HepG2 (cell line): ENCODE results near the gene GNG5. TPM values are rescaled to one million over a fixed set of nuclear protein-coding genes. Genes with fewer than 3 reads are reported as not detected.

Source experiments
- ARNT ChIP-seq: fragments of 450-650 bp; IDR thresholded peaks from 2 replicates; pipeline ENCODE4 v1.6.1; 2017
- BRD4 ChIP-seq: sonication (generic); formaldehyde crosslinking; IDR thresholded peaks from 2 replicates; pipeline ENCODE4 v1.4.0; 2020; ENCODE audit warnings: missing genetic modification reagents
- CREB1 ChIP-seq, 2 experiments: fragments of 450-650 bp in 1 of 2; IDR thresholded peaks; 2 replicates each; pipeline ENCODE4 v1.6.1; 2016 to 2017; ENCODE audit warnings: control low read depth in 1 of 2, mild to moderate bottlenecking in 1 of 2, missing compliant biosample characterization in 1 of 2, missing genetic modification characterization in 1 of 2
- ETV5 ChIP-seq: IDR thresholded peaks from 2 replicates; pipeline ENCODE4 v1.6.1; 2018; ENCODE audit warnings: missing biosample characterization, missing genetic modification reagents, inconsistent platforms, borderline replicate concordance
- JDP2 ChIP-seq: sonication (generic); formaldehyde crosslinking; IDR thresholded peaks from 2 replicates; pipeline ENCODE4 v1.8.1; 2022; ENCODE audit warnings: missing genetic modification reagents, borderline replicate concordance
- MAX ChIP-seq: IDR thresholded peaks from 2 replicates; pipeline ENCODE4 v1.6.1; 2012; ENCODE audit warnings: inconsistent platforms
- MAZ ChIP-seq, 2 experiments: sonication (generic) in 1 of 2; formaldehyde crosslinking in 1 of 2; IDR thresholded peaks; 2 replicates each; pipeline versions ENCODE4 v1.5.0 to v1.6.1; 2012 to 2020; ENCODE audit warnings: low read depth in 2 of 2, mild to moderate bottlenecking in 2 of 2, borderline replicate concordance in 1 of 2, improper control_type of control experiment in 1 of 2, low read length in 1 of 2, missing genetic modification reagents in 1 of 2, moderate library complexity in 1 of 2
- MYC ChIP-seq: sonication (generic); formaldehyde crosslinking; IDR thresholded peaks from 2 replicates; pipeline ENCODE4 v1.9.0; 2021; ENCODE audit warnings: missing genetic modification reagents, borderline replicate concordance
- PPARG ChIP-seq: conservative IDR thresholded peaks from 2 replicates; pipeline ENCODE4 v1.6.1; 2016; ENCODE audit warnings: missing biosample characterization, missing genetic modification reagents
- SALL1 ChIP-seq: sonication (generic); formaldehyde crosslinking; IDR thresholded peaks from 2 replicates; pipeline ENCODE4 v1.8.0; 2022; ENCODE audit warnings: mild to moderate bottlenecking, missing genetic modification reagents
- SP4 ChIP-seq: sonication (generic); formaldehyde crosslinking; IDR thresholded peaks from 2 replicates; pipeline ENCODE4 v1.8.1; 2023; ENCODE audit warnings: mild to moderate bottlenecking, missing genetic modification reagents
- USF2 ChIP-seq, 2 experiments: sonication (generic) in 1 of 2; formaldehyde crosslinking in 1 of 2; IDR thresholded peaks; 2 replicates each; pipeline versions ENCODE4 v1.5.1 to v1.6.1; 2011 to 2020; ENCODE audit warnings: borderline replicate concordance in 1 of 2, low read depth in 1 of 2, low read length in 1 of 2, mild to moderate bottlenecking in 1 of 2, missing genetic modification reagents in 1 of 2, moderate library complexity in 1 of 2
- ZNF274 ChIP-seq: sonication (generic); formaldehyde crosslinking; IDR thresholded peaks from 2 replicates; pipeline ENCODE4 v1.5.1; 2020; ENCODE audit warnings: mild to moderate bottlenecking, missing genetic modification reagents
- ZNF543 ChIP-seq: sonication (generic); formaldehyde crosslinking; IDR thresholded peaks from 2 replicates; pipeline ENCODE4 v1.4.0; 2020; ENCODE audit warnings: mild to moderate bottlenecking, missing genetic modification reagents
- ZNF7 ChIP-seq: IDR thresholded peaks from 2 replicates; pipeline ENCODE4 v1.6.1; 2016; ENCODE audit warnings: missing biosample characterization, missing genetic modification reagents
- ZNF747 ChIP-seq: sonication (generic); formaldehyde crosslinking; IDR thresholded peaks from 2 replicates; pipeline ENCODE4 v1.8.1; 2023; ENCODE audit warnings: missing genetic modification reagents, mild to moderate bottlenecking, borderline replicate concordance
- ZNF775 ChIP-seq: sonication (generic); formaldehyde crosslinking; IDR thresholded peaks from 2 replicates; pipeline ENCODE4 v1.4.0; 2020; ENCODE audit warnings: missing genetic modification reagents, mild to moderate bottlenecking, moderate library complexity, borderline replicate concordance
- ZSCAN21 ChIP-seq: sonication (generic); formaldehyde crosslinking; IDR thresholded peaks from 2 replicates; pipeline ENCODE4 v1.8.0; 2022; ENCODE audit warnings: mild to moderate bottlenecking, missing genetic modification reagents, moderate library complexity, borderline replicate concordance
- ZSCAN31 ChIP-seq: sonication (generic); formaldehyde crosslinking; IDR thresholded peaks from 2 replicates; pipeline ENCODE4 v1.5.0; 2020; ENCODE audit warnings: low read depth, mild to moderate bottlenecking, missing genetic modification reagents
- polyA plus RNA-seq, 8 experiments: library from polyadenylated mRNA; depleted of rRNA in 3 of 8; stranded (reverse) in 7 of 8; unstranded in 1 of 8; fragments of >200 nt; fragmentation: Illumina TruSeq in 4 of 8; extraction: Trizol in 4 of 8; gene quantifications; 2 replicates each; pipeline versions ENCODE4 v1.2.1 to v1.2.3, GENCODE V29; 2011 to 2016; ENCODE audit warnings: low read depth in 4 of 8, missing spikeins in 1 of 8, mixed read lengths in 1 of 8; ENCODE audit not compliant: insufficient read depth in 1 of 8
- total RNA-seq, 5 experiments: library from RNA; depleted of rRNA; stranded (reverse); fragments of >200 nt; fragmentation: Illumina TruSeq; extraction: Trizol; gene quantifications; 2 replicates each; pipeline ENCODE4 v1.2.3, GENCODE V29; 2016; ENCODE audit warnings: low read depth in 1 of 5
- TF ChIP-seq, protein P1 (sequence below): sonication (generic); formaldehyde crosslinking; IDR thresholded peaks from 2 replicates; pipeline ENCODE4 v1.4.0; 2020; ENCODE audit warnings: missing genetic modification reagents
- TF ChIP-seq, protein P2 (sequence below): sonication (generic); formaldehyde crosslinking; IDR thresholded peaks from 2 replicates; pipeline ENCODE4 v1.4.0; 2020; ENCODE audit warnings: missing genetic modification reagents, low read depth, mild to moderate bottlenecking, borderline replicate concordance

GNG5 gene
- total and polyA plus RNA-seq, 2 of the 13 experiments (the other 11 are each of a cell fraction or from before 2014, with no cell fraction given): 103 to 137 TPM

- TF ChIP-seq JDP2 (no peak; the same call in 1 of the 2 replicates), ZNF775 (no peak), ARNT (no peak), ZNF747 (CRISPR knock-in tag) (0 out of 2 replicates have a peak, but pooled peaks have one; percentile 29), ZNF543 (peak; percentile 16; the same call in 1 of the 2 replicates), ETV5 (CRISPR knock-in tag) (no peak), USF2 (IDR thresholded peaks at IDR 0.05; ENCODE audit: low read depth, low read length) (no peak), USF2 (CRISPR knock-in tag; IDR thresholded peaks at IDR 0.05; ENCODE audit: borderline replicate concordance) (no peak), BRD4 (0 out of 2 replicates have a peak, but pooled peaks have one; percentile 53), SP4 (CRISPR knock-in tag) (no peak), SALL1 (CRISPR knock-in tag) (0 out of 2 replicates have a peak, but pooled peaks have one; percentile 5), MYC (CRISPR knock-in tag) (no peak), ZNF274 (CRISPR knock-in tag) (no peak), ZSCAN21 (CRISPR knock-in tag) (no peak), MAZ (IDR thresholded peaks at IDR 0.05; ENCODE audit: borderline replicate concordance, low read depth, low read length) (no peak), MAZ (CRISPR knock-in tag; IDR thresholded peaks at IDR 0.05; ENCODE audit: low read depth) (peak; percentile 11; the same call in 1 of the 2 replicates), ZNF7 (CRISPR knock-in tag) (no peak), CREB1 (IDR thresholded peaks at IDR 0.05) (no peak), CREB1 (CRISPR knock-in tag; IDR thresholded peaks at IDR 0.05) (0 out of 2 replicates have a peak, but pooled peaks have one; percentile 0), PPARG (CRISPR knock-in tag) (no peak), MAX (no peak; the same call in 1 of the 2 replicates), ZSCAN31 (no peak)
- TF ChIP-seq, protein P1, sequence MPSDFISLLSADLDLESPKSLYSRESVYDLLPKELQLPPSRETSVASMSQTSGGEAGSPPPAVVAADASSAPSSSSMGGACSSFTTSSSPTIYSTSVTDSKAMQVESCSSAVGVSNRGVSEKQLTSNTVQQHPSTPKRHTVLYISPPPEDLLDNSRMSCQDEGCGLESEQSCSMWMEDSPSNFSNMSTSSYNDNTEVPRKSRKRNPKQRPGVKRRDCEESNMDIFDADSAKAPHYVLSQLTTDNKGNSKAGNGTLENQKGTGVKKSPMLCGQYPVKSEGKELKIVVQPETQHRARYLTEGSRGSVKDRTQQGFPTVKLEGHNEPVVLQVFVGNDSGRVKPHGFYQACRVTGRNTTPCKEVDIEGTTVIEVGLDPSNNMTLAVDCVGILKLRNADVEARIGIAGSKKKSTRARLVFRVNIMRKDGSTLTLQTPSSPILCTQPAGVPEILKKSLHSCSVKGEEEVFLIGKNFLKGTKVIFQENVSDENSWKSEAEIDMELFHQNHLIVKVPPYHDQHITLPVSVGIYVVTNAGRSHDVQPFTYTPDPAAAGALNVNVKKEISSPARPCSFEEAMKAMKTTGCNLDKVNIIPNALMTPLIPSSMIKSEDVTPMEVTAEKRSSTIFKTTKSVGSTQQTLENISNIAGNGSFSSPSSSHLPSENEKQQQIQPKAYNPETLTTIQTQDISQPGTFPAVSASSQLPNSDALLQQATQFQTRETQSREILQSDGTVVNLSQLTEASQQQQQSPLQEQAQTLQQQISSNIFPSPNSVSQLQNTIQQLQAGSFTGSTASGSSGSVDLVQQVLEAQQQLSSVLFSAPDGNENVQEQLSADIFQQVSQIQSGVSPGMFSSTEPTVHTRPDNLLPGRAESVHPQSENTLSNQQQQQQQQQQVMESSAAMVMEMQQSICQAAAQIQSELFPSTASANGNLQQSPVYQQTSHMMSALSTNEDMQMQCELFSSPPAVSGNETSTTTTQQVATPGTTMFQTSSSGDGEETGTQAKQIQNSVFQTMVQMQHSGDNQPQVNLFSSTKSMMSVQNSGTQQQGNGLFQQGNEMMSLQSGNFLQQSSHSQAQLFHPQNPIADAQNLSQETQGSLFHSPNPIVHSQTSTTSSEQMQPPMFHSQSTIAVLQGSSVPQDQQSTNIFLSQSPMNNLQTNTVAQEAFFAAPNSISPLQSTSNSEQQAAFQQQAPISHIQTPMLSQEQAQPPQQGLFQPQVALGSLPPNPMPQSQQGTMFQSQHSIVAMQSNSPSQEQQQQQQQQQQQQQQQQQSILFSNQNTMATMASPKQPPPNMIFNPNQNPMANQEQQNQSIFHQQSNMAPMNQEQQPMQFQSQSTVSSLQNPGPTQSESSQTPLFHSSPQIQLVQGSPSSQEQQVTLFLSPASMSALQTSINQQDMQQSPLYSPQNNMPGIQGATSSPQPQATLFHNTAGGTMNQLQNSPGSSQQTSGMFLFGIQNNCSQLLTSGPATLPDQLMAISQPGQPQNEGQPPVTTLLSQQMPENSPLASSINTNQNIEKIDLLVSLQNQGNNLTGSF (CRISPR knock-in tag): 0 out of 2 replicates have a peak, but pooled peaks have one; percentile 15
- TF ChIP-seq, protein P2, sequence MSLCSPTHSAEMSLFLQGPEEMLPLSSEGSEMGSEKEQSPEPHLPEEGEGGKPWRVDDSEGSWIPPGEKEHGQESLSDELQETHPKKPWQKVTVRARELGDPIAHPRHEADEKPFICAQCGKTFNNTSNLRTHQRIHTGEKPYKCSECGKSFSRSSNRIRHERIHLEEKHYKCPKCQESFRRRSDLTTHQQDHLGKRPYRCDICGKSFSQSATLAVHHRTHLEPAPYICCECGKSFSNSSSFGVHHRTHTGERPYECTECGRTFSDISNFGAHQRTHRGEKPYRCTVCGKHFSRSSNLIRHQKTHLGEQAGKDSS (CRISPR knock-in tag): peak; percentile 60; the same call in 1 of the 2 replicates
Observed at GRCh38 chr1:84505493-84506001, 834 bp downstream of the GNG5 start (continued).
